ENCODE measurements around the gene ADAP1. TPM values are rescaled to one million over a fixed set of nuclear protein-coding genes. Genes with fewer than 3 reads are reported as not detected.

The ADAP1 gene
- total and polyA plus RNA-seq, 2 of the 8 experiments (the other 6 are each of a cell fraction or from before 2014, with no cell fraction given), result 5.8 to 6.1 TPM

- TF ChIP-seq, protein P1, sequence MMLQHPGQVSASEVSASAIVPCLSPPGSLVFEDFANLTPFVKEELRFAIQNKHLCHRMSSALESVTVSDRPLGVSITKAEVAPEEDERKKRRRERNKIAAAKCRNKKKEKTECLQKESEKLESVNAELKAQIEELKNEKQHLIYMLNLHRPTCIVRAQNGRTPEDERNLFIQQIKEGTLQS (IDR thresholded peaks at IDR 0.05; ENCODE audit: insufficient read depth, low read depth, low read length), result no peak
- TF ChIP-seq RXRA (IDR thresholded peaks at IDR 0.05; ENCODE audit: insufficient read depth, low read depth, low read length) (no peak), JUN (IDR thresholded peaks at IDR 0.05; ENCODE audit: low read depth, low read length) (no peak)
Measured at GRCh38 chr7:988426-988911, 34.0 kb upstream of the ADAP1 start (continued).
